ENCODE results near the gene PRKAG1.

Gene PRKAG1

DNA sequence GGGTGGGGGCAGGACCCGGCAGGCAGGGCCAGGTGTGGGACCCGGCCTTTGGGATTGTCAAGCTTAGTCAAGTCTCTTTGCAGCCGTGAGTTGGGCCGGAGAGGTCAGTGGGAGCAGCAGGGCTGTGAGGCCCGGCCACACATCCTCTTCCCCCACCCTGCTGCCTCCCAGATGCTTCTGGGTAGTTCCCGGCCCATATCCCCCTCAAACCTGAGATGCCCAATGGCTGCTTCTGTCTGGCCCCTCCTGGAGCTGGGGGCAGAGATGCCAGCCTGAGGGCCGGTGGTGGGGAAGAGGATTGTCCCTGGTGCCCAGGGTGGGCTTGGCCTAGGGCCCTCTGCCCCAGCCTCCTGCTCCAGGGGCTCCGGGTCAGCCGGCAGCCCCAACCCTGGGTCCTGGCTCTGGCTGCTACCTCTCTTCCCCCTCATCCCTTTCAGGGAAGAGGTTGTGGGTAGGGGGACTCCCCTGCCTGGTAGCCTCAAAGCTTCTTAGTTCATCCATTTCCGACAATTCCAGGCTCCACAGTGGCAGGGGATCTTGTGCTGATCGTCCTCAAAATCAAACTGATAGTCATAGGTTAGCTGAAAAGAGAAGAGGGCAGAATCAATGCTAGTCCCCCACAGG is 2.8 kb upstream of the PRKAG1 start:
- in situ Hi-C loops (cut with HindIII; ENCODE audit: low sequenced_read_pairs) = no loop called here

DNA sequence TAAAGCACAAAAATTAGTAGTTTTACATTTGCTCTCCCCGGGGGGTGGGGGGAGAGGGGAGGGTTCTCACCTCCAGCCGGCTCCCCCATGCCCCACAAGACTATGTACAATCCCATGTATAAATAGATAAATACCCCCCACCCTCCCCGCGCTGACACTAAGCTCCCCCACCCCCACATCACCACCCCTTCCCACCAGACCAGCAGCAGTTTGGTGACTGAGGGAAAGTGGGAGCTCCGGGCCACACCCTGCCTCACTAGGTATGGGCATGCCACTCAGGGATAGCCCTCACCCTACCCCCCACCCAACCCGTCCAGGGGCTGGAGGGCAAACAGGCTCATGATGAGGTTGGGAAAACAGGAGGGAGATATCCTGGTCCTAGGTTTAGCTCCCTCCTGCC is 1.9 kb upstream of the PRKAG1 start:
- no peak for DNase-seq (ENCODE audit: low read depth)
- no peak overlapping the region for H3K4me3 ChIP-seq (ENCODE audit: low read depth, low read length)
- in situ Hi-C loops (cut with HindIII; ENCODE audit: low sequenced_read_pairs) = no loop called here

More for the DNA sequence above, 2.8 kb upstream of the PRKAG1 start:
- TF ChIP-seq, protein P1, sequence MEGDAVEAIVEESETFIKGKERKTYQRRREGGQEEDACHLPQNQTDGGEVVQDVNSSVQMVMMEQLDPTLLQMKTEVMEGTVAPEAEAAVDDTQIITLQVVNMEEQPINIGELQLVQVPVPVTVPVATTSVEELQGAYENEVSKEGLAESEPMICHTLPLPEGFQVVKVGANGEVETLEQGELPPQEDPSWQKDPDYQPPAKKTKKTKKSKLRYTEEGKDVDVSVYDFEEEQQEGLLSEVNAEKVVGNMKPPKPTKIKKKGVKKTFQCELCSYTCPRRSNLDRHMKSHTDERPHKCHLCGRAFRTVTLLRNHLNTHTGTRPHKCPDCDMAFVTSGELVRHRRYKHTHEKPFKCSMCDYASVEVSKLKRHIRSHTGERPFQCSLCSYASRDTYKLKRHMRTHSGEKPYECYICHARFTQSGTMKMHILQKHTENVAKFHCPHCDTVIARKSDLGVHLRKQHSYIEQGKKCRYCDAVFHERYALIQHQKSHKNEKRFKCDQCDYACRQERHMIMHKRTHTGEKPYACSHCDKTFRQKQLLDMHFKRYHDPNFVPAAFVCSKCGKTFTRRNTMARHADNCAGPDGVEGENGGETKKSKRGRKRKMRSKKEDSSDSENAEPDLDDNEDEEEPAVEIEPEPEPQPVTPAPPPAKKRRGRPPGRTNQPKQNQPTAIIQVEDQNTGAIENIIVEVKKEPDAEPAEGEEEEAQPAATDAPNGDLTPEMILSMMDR (IDR thresholded peaks at IDR 0.05; ENCODE audit: low read depth, low read length, missing control alignments) = no peak
- no peak for DNase-seq (ENCODE audit: low read depth)
- no peak overlapping the region for H3K4me3 ChIP-seq (ENCODE audit: low read depth, low read length)

DNA sequence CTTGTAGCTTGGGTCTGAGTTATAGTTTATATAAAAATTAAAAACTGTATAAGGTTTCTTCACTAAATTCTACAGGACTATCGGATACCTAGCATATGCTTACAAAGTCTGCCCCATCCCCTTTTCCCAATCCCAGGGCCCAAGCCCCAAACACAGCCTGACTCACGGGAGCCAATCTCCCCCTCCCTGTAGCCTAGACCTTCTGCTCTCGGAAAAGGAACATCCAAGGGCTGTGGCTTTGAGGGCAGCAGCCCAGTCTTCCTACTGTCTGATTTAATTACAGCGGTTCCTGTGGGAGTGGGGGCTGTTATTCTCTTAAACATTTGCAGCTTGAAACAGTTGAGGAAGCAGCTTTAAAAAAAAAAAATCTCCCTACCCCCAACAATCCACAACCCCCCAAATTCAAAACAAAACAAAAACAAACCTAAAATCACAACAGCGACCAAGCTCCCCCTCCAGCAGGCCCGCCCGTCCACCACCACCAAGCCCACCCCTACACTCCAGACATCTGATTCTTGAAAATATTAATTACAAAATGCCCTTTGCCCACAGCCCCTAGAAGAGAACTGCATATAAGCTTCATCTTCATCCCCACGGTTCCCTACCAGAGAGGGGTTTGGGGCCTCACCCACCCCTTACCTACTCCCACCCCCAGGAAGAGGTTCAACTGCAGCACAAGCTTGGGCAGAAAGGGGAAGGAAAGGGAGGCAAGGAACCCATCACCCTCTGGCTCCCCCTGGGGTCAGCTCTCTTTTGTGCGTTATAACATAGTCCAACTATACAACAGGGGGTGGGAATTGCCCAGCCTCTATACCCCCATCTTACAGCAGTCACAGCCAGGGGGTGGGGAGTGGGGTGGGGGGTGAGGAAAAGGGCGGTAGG is 1.1 kb upstream of the PRKAG1 start:
- no peak for DNase-seq (ENCODE audit: low read depth)
- H3K4me3 ChIP-seq (ENCODE audit: low read depth, low read length) = peak overlapping the region; percentile 96
- TF ChIP-seq, protein P1 (IDR thresholded peaks at IDR 0.05; ENCODE audit: low read depth, low read length, missing control alignments) = peak; percentile 34
- in situ Hi-C loops (cut with HindIII; ENCODE audit: low sequenced_read_pairs) = no loop called here

More for the DNA sequence above, 1.9 kb upstream of the PRKAG1 start:
- TF ChIP-seq, protein P1 (IDR thresholded peaks at IDR 0.05; ENCODE audit: low read depth, low read length, missing control alignments) = no peak

DNA sequence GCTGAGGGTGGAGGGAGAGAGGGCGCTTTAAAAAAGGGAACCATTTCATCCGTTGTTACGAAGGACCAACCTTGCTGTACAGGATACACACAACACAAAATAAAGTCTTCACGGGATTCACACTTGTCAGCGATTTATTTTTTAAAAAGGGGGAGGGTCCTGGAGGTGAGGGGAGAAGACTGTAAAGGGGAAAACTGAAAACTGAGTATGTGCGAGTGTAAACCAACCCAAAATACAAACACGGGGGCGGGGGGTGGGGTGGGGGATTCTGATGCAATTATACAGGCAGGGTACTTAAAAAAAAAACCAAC is 499 bp upstream of the PRKAG1 start:
- H3K4me3 ChIP-seq (ENCODE audit: low read depth, low read length) = peak overlapping the region; percentile 96
- TF ChIP-seq, protein P1 (IDR thresholded peaks at IDR 0.05; ENCODE audit: low read depth, low read length, missing control alignments) = no peak
- no peak for DNase-seq (ENCODE audit: low read depth)
- in situ Hi-C loops (cut with HindIII; ENCODE audit: low sequenced_read_pairs) = no loop called here

DNA sequence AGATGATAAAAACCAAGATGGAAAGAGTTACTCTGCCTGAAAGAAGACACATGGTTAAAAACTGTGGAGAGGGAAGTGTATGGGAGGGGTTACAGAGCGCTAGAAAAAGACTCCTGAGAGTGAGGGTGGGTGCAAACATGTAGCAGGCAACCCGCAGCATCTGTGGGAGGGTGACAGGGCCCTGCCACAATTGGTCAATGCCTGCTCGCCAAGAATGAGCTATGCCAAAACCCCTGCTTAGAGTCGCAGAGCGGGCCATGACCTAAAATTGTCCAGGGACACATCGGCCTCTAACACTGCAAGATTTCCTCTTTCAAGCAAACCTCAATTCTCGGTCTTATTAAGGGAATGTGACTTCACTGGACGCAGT is 700 bp downstream of the PRKAG1 start:
- TF ChIP-seq, protein P1 (IDR thresholded peaks at IDR 0.05; ENCODE audit: low read depth, low read length, missing control alignments) = peak; percentile 36
- DNase-seq (ENCODE audit: low read depth) = no peak
- peak overlapping the region; percentile 96 for H3K4me3 ChIP-seq (ENCODE audit: low read depth, low read length)
- in situ Hi-C loops (cut with HindIII; ENCODE audit: low sequenced_read_pairs) = no loop called here

DNA sequence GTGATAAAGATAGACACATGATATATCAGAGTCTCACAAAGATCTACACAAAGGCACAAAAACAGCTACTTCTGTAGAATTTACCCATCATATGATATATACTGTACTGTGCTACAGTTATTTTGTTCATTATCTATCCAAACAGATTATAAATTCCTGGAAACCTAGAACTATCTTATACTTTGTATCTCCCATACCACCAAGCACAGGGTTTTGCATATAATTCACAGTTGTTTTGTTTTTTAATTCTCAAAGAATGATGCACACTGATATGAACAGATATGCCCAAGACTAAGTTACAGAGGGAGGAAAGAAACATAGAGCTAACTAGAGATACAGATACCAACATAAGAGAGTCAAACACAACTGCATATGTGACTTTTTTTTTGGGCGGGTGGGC is 3.4 kb downstream of the PRKAG1 start:
- no peak for DNase-seq (ENCODE audit: low read depth)
- TF ChIP-seq, protein P1 (IDR thresholded peaks at IDR 0.05; ENCODE audit: low read depth, low read length, missing control alignments) = no peak
- in situ Hi-C loops (cut with HindIII; ENCODE audit: low sequenced_read_pairs) = no loop called here
- no peak overlapping the region for H3K4me3 ChIP-seq (ENCODE audit: low read depth, low read length)

All from astrocyte of the cerebellum (primary cell).